Mesenchymal stem cell (in vitro differentiated cells and primary cell): ENCODE results near the gene LMF1.

Experiments
- DNase-seq: peaks from one replicate; pipeline ENCODE4 v3.0.0-alpha.2; 2013
- H2AFZ ChIP-seq: one replicate; pipeline ENCODE4 v1.6.1; 2013; ENCODE audit warnings: low read depth, mild to moderate bottlenecking, control low read depth, inconsistent platforms, low read length, moderate library complexity
- H2AK5ac ChIP-seq: 2 replicates; pipeline ENCODE4 v1.6.1; 2013; ENCODE audit warnings: low read length, moderate library complexity, mild to moderate bottlenecking, inconsistent platforms; ENCODE audit not compliant: severe bottlenecking
- H2BK120ac ChIP-seq: one replicate; pipeline ENCODE4 v1.6.1; 2013; ENCODE audit warnings: low read depth, mild to moderate bottlenecking, inconsistent platforms, low read length, moderate library complexity
- H2BK12ac ChIP-seq, 2 experiments: one replicate each; pipeline ENCODE4 v1.6.1; 2013; ENCODE audit warnings: inconsistent platforms in 2 of 2, low read length in 2 of 2, mild to moderate bottlenecking in 2 of 2, moderate library complexity in 2 of 2, control low read depth in 1 of 2
- H2BK15ac ChIP-seq: one replicate; pipeline ENCODE4 v1.6.1; 2013; ENCODE audit warnings: mild to moderate bottlenecking, low read depth, inconsistent platforms; ENCODE audit not compliant: poor library complexity, severe bottlenecking
- H2BK5ac ChIP-seq: 2 replicates; pipeline ENCODE4 v1.6.1; 2013; ENCODE audit warnings: low read depth, mild to moderate bottlenecking, low read length, control low read depth, inconsistent platforms; ENCODE audit not compliant: poor library complexity, severe bottlenecking
- H3K14ac ChIP-seq, 2 experiments: one replicate each; pipeline ENCODE4 v1.6.1; 2013; ENCODE audit warnings: inconsistent platforms in 2 of 2, low read length in 2 of 2, control low read depth in 1 of 2, mild to moderate bottlenecking in 1 of 2, moderate library complexity in 1 of 2
- H3K18ac ChIP-seq, 2 experiments: one replicate each; pipeline ENCODE4 v1.6.1; 2013; ENCODE audit warnings: inconsistent platforms in 2 of 2, low read length in 2 of 2, control low read depth in 1 of 2, low read depth in 1 of 2, mild to moderate bottlenecking in 1 of 2
- H3K23ac ChIP-seq, 2 experiments: one replicate each; pipeline ENCODE4 v1.6.1; 2013; ENCODE audit warnings: inconsistent platforms in 2 of 2, low read length in 2 of 2, mild to moderate bottlenecking in 2 of 2, moderate library complexity in 2 of 2, control low read depth in 1 of 2
- H3K27ac ChIP-seq: 2 replicates; pipeline ENCODE4 v1.5.1; 2013; ENCODE audit warnings: mild to moderate bottlenecking, moderate library complexity, low read length, control low read depth, inconsistent platforms; ENCODE audit not compliant: poor library complexity, severe bottlenecking
- H3K27me3 ChIP-seq, 2 experiments: 2 replicates each; pipeline versions ENCODE4 v1.6.1 to v1.7.0; 2013; ENCODE audit warnings: low read length in 2 of 2, mild to moderate bottlenecking in 2 of 2, moderate library complexity in 2 of 2, control low read depth in 1 of 2, inconsistent platforms in 1 of 2; ENCODE audit not compliant: control insufficient read depth in 1 of 2, insufficient read depth in 1 of 2
- H3K36me3 ChIP-seq, 2 experiments: 2 replicates each; pipeline versions ENCODE4 v1.6.1 to v1.7.0; 2013; ENCODE audit warnings: low read length in 2 of 2, control low read depth in 1 of 2, inconsistent platforms in 1 of 2, low read depth in 1 of 2, mild to moderate bottlenecking in 1 of 2; ENCODE audit not compliant: insufficient read depth in 2 of 2, control insufficient read depth in 1 of 2
- H3K4ac ChIP-seq, 2 experiments: one replicate each; pipeline ENCODE4 v1.6.1; 2013; ENCODE audit warnings: inconsistent platforms in 2 of 2, low read length in 2 of 2, mild to moderate bottlenecking in 2 of 2, moderate library complexity in 2 of 2, control low read depth in 1 of 2, low read depth in 1 of 2
- H3K4me1 ChIP-seq: 2 replicates; pipeline ENCODE4 v1.6.1; 2013; ENCODE audit warnings: low read depth, low read length, control low read depth; ENCODE audit not compliant: control insufficient read depth, insufficient read depth
- H3K4me2 ChIP-seq: 2 replicates; pipeline ENCODE4 v1.6.1; 2013; ENCODE audit warnings: low read length, mild to moderate bottlenecking, inconsistent platforms; ENCODE audit not compliant: poor library complexity, severe bottlenecking
- H3K4me3 ChIP-seq, 2 experiments: 2 replicates each; pipeline versions ENCODE4 v1.5.1 to v1.7.0; 2013; ENCODE audit warnings: low read length in 2 of 2, mild to moderate bottlenecking in 2 of 2, control low read depth in 1 of 2, low read depth in 1 of 2; ENCODE audit not compliant: insufficient read depth in 1 of 2
- H3K79me1 ChIP-seq: replicated peaks from 2 replicates; pipeline ENCODE4 v1.6.1; 2013; ENCODE audit warnings: mild to moderate bottlenecking, control low read depth, low read length, inconsistent platforms; ENCODE audit not compliant: poor library complexity, severe bottlenecking
- H3K9ac ChIP-seq: 2 replicates; pipeline ENCODE4 v1.7.0; 2013; ENCODE audit warnings: mild to moderate bottlenecking, low read length, moderate library complexity
- H3K9me3 ChIP-seq: 2 replicates; pipeline ENCODE4 v1.7.0; 2013; ENCODE audit warnings: mild to moderate bottlenecking, low read length; ENCODE audit not compliant: control insufficient read depth
- H4K8ac ChIP-seq: one replicate; pipeline ENCODE4 v1.6.1; 2013; ENCODE audit warnings: inconsistent platforms, mild to moderate bottlenecking, low read length, moderate library complexity
- H4K91ac ChIP-seq: one replicate; pipeline ENCODE4 v1.6.1; 2013; ENCODE audit warnings: mild to moderate bottlenecking, low read length, inconsistent platforms
- WGBS: methylation state at CpG from one replicate; pipeline ENCODE4 v1.1.7; 2013; ENCODE audit warnings: mixed read lengths; 5-methylcytosine and 5-hydroxymethylcytosine counted together

Gene LMF1

GRCh38 chr16:824601-825000, 146.2 kb downstream of the LMF1 start:
- Histone ChIP-seq H2BK12ac (no peak overlapping the region), H2AFZ (no peak overlapping the region)
- 87% methylated on average over 25 of the region's 25 CpGs for WGBS

GRCh38 chr16:824194-824593, 146.6 kb downstream of the LMF1 start:
- Histone ChIP-seq H3K4ac (no peak overlapping the region), H3K14ac (no peak overlapping the region), H2BK12ac (no peak overlapping the region), H2BK5ac (no peak overlapping the region), H3K79me1 (no peaks in the 10 kb centered on the region), H2BK15ac (no peak overlapping the region), H2BK120ac (no peak overlapping the region), H3K23ac (no peak overlapping the region), H3K18ac (no peak overlapping the region), H3K36me3 (peaks cover 0 to 4% of the 10 kb centered on the region in 2 experiments), H3K27ac (no peak overlapping the region), H3K9ac (no peak overlapping the region), H3K27me3 (peaks cover 0 to 66% of the 10 kb centered on the region in 2 experiments), H4K91ac (no peak overlapping the region), H3K4me3 (no peak overlapping the region), H4K8ac (no peak overlapping the region), H3K9me3 (no peaks in the 10 kb centered on the region), H3K4me1 (peaks cover 10% of the 10 kb centered on the region), H2AK5ac (no peak overlapping the region), H2AFZ (no peak overlapping the region), H3K4me2 (no peak overlapping the region)
- no peak for DNase-seq
- WGBS = 86% methylated on average over 22 of the region's 22 CpGs

More at GRCh38 chr16:824601-825000, 146.2 kb downstream of the LMF1 start:
- H3K4me3 ChIP-seq = no peak overlapping the region
- H3K4me1 ChIP-seq = peaks cover 10% of the 10 kb centered on the region
- no peak overlapping the region for H3K9ac ChIP-seq
- no peak overlapping the region for H2BK15ac ChIP-seq
- no peak overlapping the region for H3K4me2 ChIP-seq
- peak overlapping the region; percentile 27 for H4K91ac ChIP-seq
- H2AK5ac ChIP-seq = no peak overlapping the region
- no peak overlapping the region for H2BK5ac ChIP-seq
- no peak overlapping the region for H4K8ac ChIP-seq
- no peaks in the 10 kb centered on the region for H3K9me3 ChIP-seq
- no peak for DNase-seq
- H3K14ac ChIP-seq = no peak overlapping the region
- H3K36me3 ChIP-seq = peaks cover 0 to 4% of the 10 kb centered on the region in 2 experiments
- H3K27ac ChIP-seq = no peak overlapping the region
- no peaks in the 10 kb centered on the region for H3K79me1 ChIP-seq
- H3K27me3 ChIP-seq = peaks cover 0 to 62% of the 10 kb centered on the region in 2 experiments
- H2BK120ac ChIP-seq = no peak overlapping the region
- no peak overlapping the region for H3K4ac ChIP-seq
- no peak overlapping the region for H3K18ac ChIP-seq
- H3K23ac ChIP-seq = no peak overlapping the region

- peaks cover 0 to 4% of the 10 kb centered on the region in 2 experiments for H3K36me3 ChIP-seq
- H2AFZ ChIP-seq = no peak overlapping the region
- no peak overlapping the region for H4K8ac ChIP-seq
- no peak overlapping the region for H2BK12ac ChIP-seq
- peaks cover 10% of the 10 kb centered on the region for H3K4me1 ChIP-seq
- H2BK15ac ChIP-seq = no peak overlapping the region
- H3K9ac ChIP-seq = no peak overlapping the region
- WGBS = 80% methylated on average over 7 of the region's 9 CpGs
- no peak overlapping the region for H3K4me3 ChIP-seq
- no peak overlapping the region for H3K27ac ChIP-seq
- no peak overlapping the region for H3K4ac ChIP-seq
- peaks cover 0 to 68% of the 10 kb centered on the region in 2 experiments for H3K27me3 ChIP-seq
- H2BK120ac ChIP-seq = no peak overlapping the region
- H3K4me2 ChIP-seq = no peak overlapping the region
- peaks cover 5% of the 10 kb centered on the region for H3K9me3 ChIP-seq
- H2AK5ac ChIP-seq = no peak overlapping the region
- H3K79me1 ChIP-seq = no peaks in the 10 kb centered on the region
- H3K23ac ChIP-seq = no peak overlapping the region
- H4K91ac ChIP-seq = no peak overlapping the region
- H3K14ac ChIP-seq = no peak overlapping the region
- H3K18ac ChIP-seq = no peak overlapping the region
- DNase-seq = no peak
- no peak overlapping the region for H2BK5ac ChIP-seq
Measured at GRCh38 chr16:822909-823297, 147.9 kb downstream of the LMF1 start.

- no peaks in the 10 kb centered on the region for H3K79me1 ChIP-seq
- no peak overlapping the region for H4K91ac ChIP-seq
- no peak overlapping the region for H2AFZ ChIP-seq
- peaks cover 5% of the 10 kb centered on the region for H3K9me3 ChIP-seq
- H3K27me3 ChIP-seq = peaks cover 0 to 69% of the 10 kb centered on the region in 2 experiments
- no peak overlapping the region for H2BK120ac ChIP-seq
- H4K8ac ChIP-seq = no peak overlapping the region
- no peak overlapping the region for H3K9ac ChIP-seq
- no peak overlapping the region for H2BK12ac ChIP-seq
- no peak overlapping the region for H3K4me3 ChIP-seq
- H2BK15ac ChIP-seq = no peak overlapping the region
- no peak overlapping the region for H2BK5ac ChIP-seq
- H3K18ac ChIP-seq = no peak overlapping the region
- H3K23ac ChIP-seq = no peak overlapping the region
- no peak for DNase-seq
- WGBS = 86% methylated on average over 21 of the region's 21 CpGs
- no peak overlapping the region for H3K14ac ChIP-seq
- H3K4me2 ChIP-seq = no peak overlapping the region
- H2AK5ac ChIP-seq = no peak overlapping the region
- H3K4ac ChIP-seq = no peak overlapping the region
- H3K4me1 ChIP-seq = peaks cover 10% of the 10 kb centered on the region
- peaks cover 0 to 4% of the 10 kb centered on the region in 2 experiments for H3K36me3 ChIP-seq
- no peak overlapping the region for H3K27ac ChIP-seq
Measured at GRCh38 chr16:822174-822908, 148.4 kb downstream of the LMF1 start.
